Measurements from ENCODE around the gene CD28. TPM values are rescaled to one million over a fixed set of nuclear protein-coding genes. Genes with fewer than 3 reads are reported as not detected.

CD28 gene
- total and polyA plus RNA-seq, 9 of the 15 experiments (the other 6 are each of a cell fraction or from before 2014, with no cell fraction given) = 0.01 to 0.11 TPM; not detected in 7

DNA sequence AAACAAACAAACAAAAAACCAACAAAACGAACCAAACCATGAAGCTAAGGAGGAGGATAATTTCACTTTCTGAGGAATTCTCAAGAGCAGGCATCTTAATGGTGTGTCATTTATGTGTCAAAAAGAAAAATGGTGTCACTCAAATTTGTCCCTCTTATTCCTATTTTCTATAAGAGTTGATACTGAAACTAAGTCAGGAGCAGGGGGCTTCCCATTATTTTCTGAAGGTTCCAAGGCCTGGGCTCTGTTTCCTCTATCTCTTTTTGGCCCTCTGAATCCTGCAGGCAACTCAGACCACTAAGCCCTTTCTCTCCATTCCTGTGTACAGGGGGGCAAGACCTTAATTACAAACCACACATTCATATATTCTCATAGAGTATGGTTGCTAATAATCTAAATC is 44.0 kb upstream of the CD28 start:
- BruUV-seq (replicated peaks) = no TSS peak
- FAIRE-seq = no peak
- H2AFZ ChIP-seq (ENCODE audit: low read depth, low read length) = no peak overlapping the region

DNA sequence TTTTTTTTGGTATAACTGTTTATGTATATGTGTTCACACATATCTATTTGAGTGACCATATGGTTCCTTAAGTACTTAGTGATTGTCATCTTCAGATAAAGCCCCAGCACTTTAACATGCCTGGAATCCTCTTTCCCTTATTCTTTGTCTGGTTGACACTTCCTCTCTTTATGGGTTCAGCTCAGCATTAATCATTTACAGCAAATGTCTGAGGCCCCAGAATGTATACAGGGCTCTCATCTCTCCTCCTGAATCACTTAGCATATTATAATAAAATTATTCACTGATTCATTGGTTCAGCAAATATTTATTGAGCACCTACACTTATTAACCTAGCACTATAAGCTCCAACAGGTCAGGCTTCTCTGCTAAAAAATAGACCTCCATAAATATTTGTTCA is 43.5 kb upstream of the CD28 start:
- ChIA-PET POLR2A (no interaction called here), CTCF (ENCODE audit: low intra/inter-chr PET ratio) (no interaction called here)
- Histone ChIP-seq H3K27me3 (ENCODE audit: control insufficient read depth in 2 of 2, insufficient read depth in 2 of 2, low read length in 2 of 2) (0 out of 5 replicates have a peak, but pooled peaks cover 0 to 4% of the 10 kb centered on the region in 2 experiments), H3K9me1 (ENCODE audit: control insufficient read depth, insufficient read depth, low read length) (no peaks in the 10 kb centered on the region), H2AFZ (ENCODE audit: low read depth, low read length) (no peak overlapping the region), H3K36me3 (ENCODE audit: control insufficient read depth, insufficient read depth, low read length) (no peaks in the 10 kb centered on the region), H3K4me1 (replicated peaks in 1 of 2; ENCODE audit: control insufficient read depth in 2 of 2, insufficient read depth in 2 of 2, low read length in 2 of 2) (no peaks in the 10 kb centered on the region), H3K4me3 (no peak overlapping the region), H3K9ac (ENCODE audit: insufficient read depth in 1 of 2, low read depth in 2 of 2, low read length in 2 of 2) (no peak overlapping the region), H3K9me3 (replicated peaks; ENCODE audit: control insufficient read depth, insufficient read depth, low read depth, low read length) (no peaks in the 10 kb centered on the region), H4K20me1 (replicated peaks; ENCODE audit: control insufficient read depth, insufficient read depth, low read length) (no peaks in the 10 kb centered on the region), H3K79me2 (ENCODE audit: control insufficient read depth, insufficient read depth, low read length) (no peaks in the 10 kb centered on the region), H3K27ac (ENCODE audit: extremely low read depth, low read depth, low read length) (no peak overlapping the region), H3K4me2 (ENCODE audit: insufficient read depth, low read length) (no peak overlapping the region)
- DNase-seq (ENCODE audit: extremely low read depth in 1 of 4, low spot score in 3 of 4) (no peak), FAIRE-seq (no peak), ATAC-seq (no peak)
- in situ Hi-C loops (cut with MboI) = no loop called here
- TF ChIP-seq, protein P1, sequence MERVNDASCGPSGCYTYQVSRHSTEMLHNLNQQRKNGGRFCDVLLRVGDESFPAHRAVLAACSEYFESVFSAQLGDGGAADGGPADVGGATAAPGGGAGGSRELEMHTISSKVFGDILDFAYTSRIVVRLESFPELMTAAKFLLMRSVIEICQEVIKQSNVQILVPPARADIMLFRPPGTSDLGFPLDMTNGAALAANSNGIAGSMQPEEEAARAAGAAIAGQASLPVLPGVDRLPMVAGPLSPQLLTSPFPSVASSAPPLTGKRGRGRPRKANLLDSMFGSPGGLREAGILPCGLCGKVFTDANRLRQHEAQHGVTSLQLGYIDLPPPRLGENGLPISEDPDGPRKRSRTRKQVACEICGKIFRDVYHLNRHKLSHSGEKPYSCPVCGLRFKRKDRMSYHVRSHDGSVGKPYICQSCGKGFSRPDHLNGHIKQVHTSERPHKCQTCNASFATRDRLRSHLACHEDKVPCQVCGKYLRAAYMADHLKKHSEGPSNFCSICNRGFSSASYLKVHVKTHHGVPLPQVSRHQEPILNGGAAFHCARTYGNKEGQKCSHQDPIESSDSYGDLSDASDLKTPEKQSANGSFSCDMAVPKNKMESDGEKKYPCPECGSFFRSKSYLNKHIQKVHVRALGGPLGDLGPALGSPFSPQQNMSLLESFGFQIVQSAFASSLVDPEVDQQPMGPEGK (CRISPR knock-in tag; IDR thresholded peaks at IDR 0.05; ENCODE audit: borderline replicate concordance) = no peak
- no peak for TF ChIP-seq SPI1 (IDR thresholded peaks at IDR 0.05; ENCODE audit: borderline replicate concordance, low read depth, low read length)
- no peak for TF ChIP-seq CHCHD3 (CRISPR knock-in tag; IDR thresholded peaks at IDR 0.05)
- TF ChIP-seq POLR2AphosphoS2 (IDR thresholded peaks at IDR 0.05; ENCODE audit: low read length) = no peak
- no peak for TF ChIP-seq SIX5 (IDR thresholded peaks at IDR 0.05; ENCODE audit: borderline replicate concordance in 1 of 2, insufficient read depth in 1 of 2, low read depth in 1 of 2, low read length in 2 of 2)
- no peak for TF ChIP-seq KDM4B (IDR thresholded peaks at IDR 0.05; ENCODE audit: borderline replicate concordance in 2 of 2, low read depth in 1 of 2)
- TF ChIP-seq EWSR1 (IDR thresholded peaks at IDR 0.05; ENCODE audit: borderline replicate concordance, low read depth, partially characterized antibody) = no peak
- no peak for TF ChIP-seq MED1 (CRISPR knock-in tag; IDR thresholded peaks at IDR 0.05; ENCODE audit: borderline replicate concordance)
- TF ChIP-seq KHSRP (IDR thresholded peaks at IDR 0.05) = no peak
- TF ChIP-seq BRCA1 (IDR thresholded peaks at IDR 0.05) = no peak
- no peak for TF ChIP-seq BRCA1 (CRISPR knock-in tag; IDR thresholded peaks at IDR 0.05)
- TF ChIP-seq ZNF830 (CRISPR knock-in tag; IDR thresholded peaks at IDR 0.05) = no peak
- intact Hi-C loops (cut with micrococcal nuclease) = no loop called here
- no TSS peak for BruUV-seq (replicated peaks)

More for the DNA sequence above, 44.0 kb upstream of the CD28 start:
- Histone ChIP-seq H3K36me3 (ENCODE audit: control insufficient read depth, insufficient read depth, low read length) (no peaks in the 10 kb centered on the region), H4K20me1 (replicated peaks; ENCODE audit: control insufficient read depth, insufficient read depth, low read length) (no peaks in the 10 kb centered on the region), H3K4me3 (no peak overlapping the region), H3K79me2 (ENCODE audit: control insufficient read depth, insufficient read depth, low read length) (no peaks in the 10 kb centered on the region), H3K9me1 (ENCODE audit: control insufficient read depth, insufficient read depth, low read length) (no peaks in the 10 kb centered on the region), H3K9ac (ENCODE audit: insufficient read depth in 1 of 2, low read depth in 2 of 2, low read length in 2 of 2) (no peak overlapping the region), H3K4me1 (replicated peaks in 1 of 2; ENCODE audit: control insufficient read depth in 2 of 2, insufficient read depth in 2 of 2, low read length in 2 of 2) (no peaks in the 10 kb centered on the region), H3K27me3 (ENCODE audit: control insufficient read depth in 2 of 2, insufficient read depth in 2 of 2, low read length in 2 of 2) (0 out of 5 replicates have a peak, but pooled peaks cover 0 to 4% of the 10 kb centered on the region in 2 experiments), H3K9me3 (replicated peaks; ENCODE audit: control insufficient read depth, insufficient read depth, low read depth, low read length) (no peaks in the 10 kb centered on the region), H3K27ac (ENCODE audit: extremely low read depth, low read depth, low read length) (no peak overlapping the region), H3K4me2 (ENCODE audit: insufficient read depth, low read length) (no peak overlapping the region)
- ChIA-PET POLR2A (no interaction called here), CTCF (ENCODE audit: low intra/inter-chr PET ratio) (no interaction called here)
- in situ Hi-C loops (cut with MboI) (no loop called here), intact Hi-C loops (cut with micrococcal nuclease) (no loop called here)
- no peak for DNase-seq (ENCODE audit: extremely low read depth in 1 of 4, low spot score in 3 of 4)
- no peak for TF ChIP-seq OTX1 (CRISPR knock-in tag; IDR thresholded peaks at IDR 0.05)
- 0% methylated on average over 1 of the region's 1 CpG for WGBS (ENCODE audit: insufficient coverage, low coverage, missing lambda C conversion rate)
- ATAC-seq = no peak

Data from K562 (cell line).